Sigmoid colon (tissue), 7 donors: Measurements from ENCODE around the gene PIMREG. TPM values are rescaled to one million over a fixed set of nuclear protein-coding genes. Genes with fewer than 3 reads are reported as not detected.

Source experiments
- DNase-seq: peaks from one replicate; pipeline ENCODE4 v3.0.0-alpha.2; 2019
- H3K27ac ChIP-seq, 4 donors: fragments of 200-600 bp; sonication (generic); one replicate each; pipeline ENCODE4 v1.5.1; 2016 to 2019; ENCODE audit warnings: mild to moderate bottlenecking in 1 of 4
- H3K27me3 ChIP-seq, 3 donors: fragments of 200-600 bp; sonication (generic); one replicate each; pipeline ENCODE4 v1.5.1; 2019; ENCODE audit warnings: mild to moderate bottlenecking in 1 of 3
- H3K36me3 ChIP-seq, 4 donors: fragments of 200-600 bp; sonication (generic); one replicate each; pipeline ENCODE4 v1.5.1; 2016 to 2019
- H3K4me1 ChIP-seq, 4 donors: fragments of 200-600 bp; sonication (generic); one replicate each; pipeline ENCODE4 v1.5.1; 2017 to 2019
- H3K4me3 ChIP-seq, 4 donors: fragments of 200-600 bp; sonication (generic); one replicate each; pipeline ENCODE4 v1.5.1; 2017 to 2019; ENCODE audit warnings: mild to moderate bottlenecking in 2 of 4, moderate library complexity in 1 of 4
- H3K9me3 ChIP-seq, 4 donors: fragments of 200-600 bp in 3 of 4; sonication (generic) in 3 of 4; one replicate each; pipeline versions ENCODE4 v1.5.1 to v1.6.1; 2013 to 2019
- EP300 ChIP-seq, 4 donors: sonication (generic); formaldehyde crosslinking; IDR thresholded peaks; one replicate each; pipeline ENCODE4 v1.6.1; 2017; ENCODE audit warnings: antibody characterized with exemption in 4 of 4
- POLR2A ChIP-seq, 2 donors: fragments of 450-650 bp; IDR thresholded peaks; one replicate each; pipeline ENCODE4 v1.6.1; 2016; ENCODE audit warnings: antibody characterized with exemption in 2 of 2, mild to moderate bottlenecking in 2 of 2, moderate library complexity in 2 of 2
- POLR2AphosphoS5 ChIP-seq, 4 donors: sonication (generic); formaldehyde crosslinking; IDR thresholded peaks; one replicate each; pipeline ENCODE4 v1.6.1; 2017; ENCODE audit warnings: antibody characterized with exemption in 4 of 4
- WGBS, 2 donors: extraction: QIAGEN DNeasy Blood & Tissue Kit; methylation state at CpG; one replicate each; pipeline ENCODE4 v1.1.7; 2013; 5-methylcytosine and 5-hydroxymethylcytosine counted together
- intact Hi-C: fragments of 100-400 bp; cut with DNase I; formaldehyde crosslinking; loops from one replicate; pipeline ENCODE4 v1.15.1; 2023
- polyA plus RNA-seq, 3 donors: library from polyadenylated mRNA; stranded (reverse); fragments of 200-250 nt; gene quantifications; one replicate each; pipeline ENCODE4 v1.2.3, GENCODE V29; 2013
- total RNA-seq, 4 donors: library from RNA; depleted of rRNA; stranded (reverse); fragments of >200 nt; gene quantifications; one replicate each; pipeline ENCODE4 v1.1.0, GENCODE V29; 2016
- TF ChIP-seq, protein P1 (sequence below), 4 experiments: fragments of 450-650 bp in 3 of 4; fragments of 200-600 bp in 1 of 4; IDR thresholded peaks; one replicate each; pipeline ENCODE4 v1.5.1; 2016 to 2019; ENCODE audit warnings: antibody characterized with exemption in 4 of 4, mild to moderate bottlenecking in 3 of 4, moderate library complexity in 2 of 4
- donor health status: healthy with polysubstance abuse.
- donor health status: Bipolar disorder and iron deficiency.
- donor health status: healthy.

PIMREG gene
- total and polyA plus RNA-seq, 7 donors = 2.5 to 7.8 TPM; not detected in 5

DNA sequence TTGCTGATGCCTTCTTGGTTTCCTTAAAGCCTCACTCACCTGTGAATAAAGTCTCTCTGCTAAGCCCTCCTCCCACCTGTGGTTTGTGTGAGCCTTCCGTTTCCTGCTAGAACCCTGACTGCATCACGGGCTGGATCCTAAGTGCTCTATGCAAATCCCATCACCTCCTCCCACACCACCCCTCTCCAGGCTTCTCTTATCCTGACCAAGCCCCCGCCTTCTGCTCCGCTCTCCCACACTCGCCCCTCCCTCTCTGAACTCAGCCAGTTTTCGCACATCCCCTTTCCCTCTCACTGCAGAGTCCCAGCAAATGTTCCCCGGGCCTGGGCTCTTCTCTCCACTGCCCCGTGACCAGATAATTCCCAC is 51.8 kb downstream of the PIMREG start:
- 32 to 76% methylated on average over 8 of the region's 8 CpGs for WGBS, 2 donors
- Histone ChIP-seq H3K36me3 (no peaks in the 10 kb centered on the region), H3K9me3 (no peaks in the 10 kb centered on the region), H3K27ac (peak overlapping the region in 1 of 4 donors; percentile 67), H3K4me3 (no peak overlapping the region), H3K4me1 (peaks cover 0 to 34% (median 21%) of the 10 kb centered on the region in 4 donors), H3K27me3 (no peaks in the 10 kb centered on the region)
- TF ChIP-seq POLR2AphosphoS5 (IDR thresholded peaks at IDR 0.05) (no peak), EP300 (IDR thresholded peaks at IDR 0.05) (no peak), POLR2A (IDR thresholded peaks at IDR 0.05) (no peak)
- TF ChIP-seq, protein P1, sequence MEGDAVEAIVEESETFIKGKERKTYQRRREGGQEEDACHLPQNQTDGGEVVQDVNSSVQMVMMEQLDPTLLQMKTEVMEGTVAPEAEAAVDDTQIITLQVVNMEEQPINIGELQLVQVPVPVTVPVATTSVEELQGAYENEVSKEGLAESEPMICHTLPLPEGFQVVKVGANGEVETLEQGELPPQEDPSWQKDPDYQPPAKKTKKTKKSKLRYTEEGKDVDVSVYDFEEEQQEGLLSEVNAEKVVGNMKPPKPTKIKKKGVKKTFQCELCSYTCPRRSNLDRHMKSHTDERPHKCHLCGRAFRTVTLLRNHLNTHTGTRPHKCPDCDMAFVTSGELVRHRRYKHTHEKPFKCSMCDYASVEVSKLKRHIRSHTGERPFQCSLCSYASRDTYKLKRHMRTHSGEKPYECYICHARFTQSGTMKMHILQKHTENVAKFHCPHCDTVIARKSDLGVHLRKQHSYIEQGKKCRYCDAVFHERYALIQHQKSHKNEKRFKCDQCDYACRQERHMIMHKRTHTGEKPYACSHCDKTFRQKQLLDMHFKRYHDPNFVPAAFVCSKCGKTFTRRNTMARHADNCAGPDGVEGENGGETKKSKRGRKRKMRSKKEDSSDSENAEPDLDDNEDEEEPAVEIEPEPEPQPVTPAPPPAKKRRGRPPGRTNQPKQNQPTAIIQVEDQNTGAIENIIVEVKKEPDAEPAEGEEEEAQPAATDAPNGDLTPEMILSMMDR (IDR thresholded peaks at IDR 0.05) = no peak
- intact Hi-C loops = no loop called here
- peak; percentile 37 for DNase-seq

GRCh38 chr17:6496640-6497441 is 52.6 kb downstream of the PIMREG start:
- WGBS, 2 donors = 53 to 84% methylated on average over 15 of the region's 15 CpGs
- intact Hi-C loops = no loop called here
- Histone ChIP-seq H3K4me1 (peaks cover 0 to 34% (median 21%) of the 10 kb centered on the region in 4 donors), H3K27ac (peak overlapping the region; percentile 24 to 67 (median 46)), H3K27me3 (no peaks in the 10 kb centered on the region), H3K4me3 (no peak overlapping the region), H3K9me3 (no peaks in the 10 kb centered on the region), H3K36me3 (no peaks in the 10 kb centered on the region)
- TF ChIP-seq EP300 (IDR thresholded peaks at IDR 0.05) = no peak
- no peak for TF ChIP-seq POLR2AphosphoS5 (IDR thresholded peaks at IDR 0.05)
- TF ChIP-seq POLR2A (IDR thresholded peaks at IDR 0.05) = no peak
- TF ChIP-seq, protein P1 (IDR thresholded peaks at IDR 0.05) = no peak
- DNase-seq = peak; percentile 55

- H3K4me1 ChIP-seq = peaks cover 0 to 34% (median 21%) of the 10 kb centered on the region in 4 donors
- peak; percentile 43 for DNase-seq
- no peaks in the 10 kb centered on the region for H3K9me3 ChIP-seq
- 70 to 87% methylated on average over 17 of the region's 17 CpGs for whole genome bisulfite sequencing, 2 donors
- H3K27ac ChIP-seq = peak overlapping the region; percentile 24 to 67 (median 46)
- TF ChIP-seq EP300 (IDR thresholded peaks at IDR 0.05) (no peak), POLR2A (IDR thresholded peaks at IDR 0.05) (no peak), POLR2AphosphoS5 (IDR thresholded peaks at IDR 0.05) (no peak)
- TF ChIP-seq, protein P1 (IDR thresholded peaks at IDR 0.05) = no peak
- H3K36me3 ChIP-seq = peaks cover 0 to 4% (median 0%) of the 10 kb centered on the region in 4 donors
- intact Hi-C loops = no loop called here
- no peaks in the 10 kb centered on the region for H3K27me3 ChIP-seq
- H3K4me3 ChIP-seq = no peak overlapping the region
These were observed 53.4 kb downstream of the PIMREG start for GRCh38 chr17:6497496-6498221.

DNA sequence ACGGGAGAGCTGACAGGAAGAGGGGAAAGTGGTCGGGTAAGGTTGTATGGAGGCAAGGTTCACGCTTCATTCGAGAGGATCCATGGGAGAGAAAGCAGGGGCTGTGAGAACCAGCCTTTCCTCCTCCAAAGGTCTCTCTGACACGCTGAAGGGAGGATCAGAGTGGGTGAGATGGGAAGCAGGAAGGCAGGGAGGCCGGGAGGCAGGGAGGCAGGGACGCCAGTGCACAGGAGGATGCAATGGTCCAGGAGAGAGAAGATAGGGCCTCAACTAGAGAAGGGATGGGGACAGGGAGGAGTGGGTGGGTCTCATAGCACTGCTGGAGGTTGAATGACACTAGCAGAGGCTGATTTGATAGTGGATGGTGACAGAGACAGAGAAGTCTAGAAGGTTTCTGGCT is 54.1 kb downstream of the PIMREG start:
- intact Hi-C loops = no loop called here
- peak; percentile 22 for DNase-seq
- H3K4me1 ChIP-seq = peaks cover 0 to 28% (median 18%) of the 10 kb centered on the region in 4 donors
- TF ChIP-seq POLR2AphosphoS5 (IDR thresholded peaks at IDR 0.05) (no peak), EP300 (IDR thresholded peaks at IDR 0.05) (no peak), POLR2A (IDR thresholded peaks at IDR 0.05) (no peak)
- TF ChIP-seq, protein P1 (IDR thresholded peaks at IDR 0.05) = no peak
- no peak overlapping the region for H3K27ac ChIP-seq
- H3K9me3 ChIP-seq = no peaks in the 10 kb centered on the region
- H3K4me3 ChIP-seq = no peak overlapping the region
- WGBS, 2 donors = 82 to 93% methylated on average over 7 of the region's 7 CpGs
- no peaks in the 10 kb centered on the region for H3K27me3 ChIP-seq
- peaks cover 0 to 8% (median 2%) of the 10 kb centered on the region in 4 donors for H3K36me3 ChIP-seq
